ENCODE results near the gene CHST9.

- peak in 4 of 11 experiments; percentile 13 to 34 (median 21) for TF ChIP-seq CTCF (IDR thresholded peaks at IDR 0.05 in 8 of 11, conservative IDR thresholded peaks at IDR 0.05 in 3 of 11)
- TF ChIP-seq POLR2AphosphoS5 (IDR thresholded peaks at IDR 0.05), result no peak
- no peak for TF ChIP-seq POLR2A (IDR thresholded peaks at IDR 0.05)
Measured at GRCh38 chr18:27004056-27004829, 180.9 kb downstream of the CHST9 start.
